Trophoblast cell (in vitro differentiated cells and primary cell): ENCODE measurements around the gene RIOK2.
"Not testable (repeated sequence)": the region's sequence is repeated elsewhere in the genome, so short reads cannot be mapped to it uniquely, and the experiment has no call there.

Source experiments
- DNase-seq, 2 donors: peaks; one replicate each; pipeline ENCODE4 v3.0.0-alpha.2; 2016
- H2AFZ ChIP-seq: 2 replicates; pipeline ENCODE4 v1.6.1; 2013; ENCODE audit warnings: low read length, moderate library complexity, mild to moderate bottlenecking; ENCODE audit not compliant: insufficient read depth, poor library complexity
- H2AK5ac ChIP-seq: 2 replicates; pipeline ENCODE4 v1.6.1; 2013; ENCODE audit warnings: mild to moderate bottlenecking, low read length
- H2BK120ac ChIP-seq: 2 replicates; pipeline ENCODE4 v1.6.1; 2013; ENCODE audit warnings: low read length, mild to moderate bottlenecking, moderate library complexity; ENCODE audit not compliant: insufficient read depth, poor library complexity
- H2BK12ac ChIP-seq: 2 replicates; pipeline ENCODE4 v1.6.1; 2013; ENCODE audit warnings: mild to moderate bottlenecking, low read length, moderate library complexity
- H2BK5ac ChIP-seq: 2 replicates; pipeline ENCODE4 v1.6.1; 2013; ENCODE audit warnings: low read length, low read depth, moderate library complexity, mild to moderate bottlenecking; ENCODE audit not compliant: poor library complexity
- H3K14ac ChIP-seq: 2 replicates; pipeline ENCODE4 v1.6.1; 2013; ENCODE audit warnings: mild to moderate bottlenecking, low read length
- H3K18ac ChIP-seq: 2 replicates; pipeline ENCODE4 v1.6.1; 2013; ENCODE audit warnings: mild to moderate bottlenecking, low read length
- H3K23ac ChIP-seq: 2 replicates; pipeline ENCODE4 v1.6.1; 2013; ENCODE audit warnings: low read length
- H3K27ac ChIP-seq: 2 replicates; pipeline ENCODE4 v1.5.1; 2013; ENCODE audit warnings: low read depth, mild to moderate bottlenecking, inconsistent platforms, low read length, moderate library complexity
- H3K27me3 ChIP-seq: 2 replicates; pipeline ENCODE4 v1.6.1; 2013; ENCODE audit warnings: inconsistent platforms, mild to moderate bottlenecking, low read length, moderate library complexity; ENCODE audit not compliant: insufficient read depth
- H3K36me3 ChIP-seq, 2 experiments: 1 replicate in 1 of 2; 2 replicates in 1 of 2; pipeline ENCODE4 v1.6.1; 2013; ENCODE audit warnings: low read length in 2 of 2, mild to moderate bottlenecking in 2 of 2, moderate library complexity in 1 of 2; ENCODE audit not compliant: insufficient read depth in 2 of 2, control insufficient read depth in 1 of 2
- H3K4ac ChIP-seq: 2 replicates; pipeline ENCODE4 v1.6.1; 2013; ENCODE audit warnings: low read depth, mild to moderate bottlenecking, low read length, moderate library complexity
- H3K4me1 ChIP-seq, 2 experiments: 1 replicate in 1 of 2; 2 replicates in 1 of 2; pipeline ENCODE4 v1.6.1; 2013; ENCODE audit warnings: low read length in 2 of 2, mild to moderate bottlenecking in 2 of 2, moderate library complexity in 1 of 2; ENCODE audit not compliant: insufficient read depth in 2 of 2, control insufficient read depth in 1 of 2
- H3K4me2 ChIP-seq: 2 replicates; pipeline ENCODE4 v1.6.1; 2013; ENCODE audit warnings: inconsistent platforms, mild to moderate bottlenecking, low read length, moderate library complexity
- H3K4me3 ChIP-seq: 2 replicates; pipeline ENCODE4 v1.5.1; 2013; ENCODE audit warnings: mild to moderate bottlenecking, low read depth, low read length, inconsistent platforms
- H3K79me1 ChIP-seq: one replicate; pipeline ENCODE4 v1.6.1; 2013; ENCODE audit warnings: low read length
- H3K79me2 ChIP-seq: 2 replicates; pipeline ENCODE4 v1.6.1; 2013; ENCODE audit warnings: low read length, mild to moderate bottlenecking; ENCODE audit not compliant: control insufficient read depth, insufficient read depth, poor library complexity
- H3K9ac ChIP-seq: 2 replicates; pipeline ENCODE4 v1.6.1; 2013; ENCODE audit warnings: mild to moderate bottlenecking, low read length
- H3K9me3 ChIP-seq: 2 replicates; pipeline ENCODE4 v1.6.1; 2013; ENCODE audit warnings: low read depth, mild to moderate bottlenecking, control low read depth, inconsistent platforms, low read length; ENCODE audit not compliant: insufficient read depth
- H4K12ac ChIP-seq: 2 replicates; pipeline ENCODE4 v1.6.1; 2013; ENCODE audit warnings: low read depth, mild to moderate bottlenecking, low read length, moderate library complexity
- H4K8ac ChIP-seq: 2 replicates; pipeline ENCODE4 v1.6.1; 2013; ENCODE audit warnings: low read depth, mild to moderate bottlenecking, low read length, moderate library complexity
- H4K91ac ChIP-seq: one replicate; pipeline ENCODE4 v1.6.1; 2013; ENCODE audit warnings: low read depth, mild to moderate bottlenecking, low read length, moderate library complexity
- WGBS: extraction: QIAGEN DNeasy Blood & Tissue Kit; methylation state at CpG from one replicate; pipeline ENCODE4 v1.1.7; 2013; ENCODE audit warnings: missing lambda C conversion rate; ENCODE audit not compliant: insufficient read length, insufficient coverage; ENCODE audit errors: extremely low coverage; 5-methylcytosine and 5-hydroxymethylcytosine counted together

The RIOK2 gene

GRCh38 chr5:97140250-97140649 lies 42.8 kb downstream of the RIOK2 start:
- not testable (repeated sequence) for H3K23ac ChIP-seq, H2BK5ac ChIP-seq, H3K27me3 ChIP-seq, H3K4me2 ChIP-seq, H3K9ac ChIP-seq, H3K4ac ChIP-seq, H4K12ac ChIP-seq, H2BK12ac ChIP-seq, H3K27ac ChIP-seq, H4K91ac ChIP-seq, H3K4me1 ChIP-seq, DNase-seq, H2AFZ ChIP-seq, H3K4me3 ChIP-seq, H3K36me3 ChIP-seq, H2AK5ac ChIP-seq, H3K18ac ChIP-seq, H3K9me3 ChIP-seq, H3K79me1 ChIP-seq, H2BK120ac ChIP-seq, H4K8ac ChIP-seq, H3K14ac ChIP-seq, H3K79me2 ChIP-seq
- WGBS, result no CpG with 5 or more reads among the region's 1 CpG

DNA sequence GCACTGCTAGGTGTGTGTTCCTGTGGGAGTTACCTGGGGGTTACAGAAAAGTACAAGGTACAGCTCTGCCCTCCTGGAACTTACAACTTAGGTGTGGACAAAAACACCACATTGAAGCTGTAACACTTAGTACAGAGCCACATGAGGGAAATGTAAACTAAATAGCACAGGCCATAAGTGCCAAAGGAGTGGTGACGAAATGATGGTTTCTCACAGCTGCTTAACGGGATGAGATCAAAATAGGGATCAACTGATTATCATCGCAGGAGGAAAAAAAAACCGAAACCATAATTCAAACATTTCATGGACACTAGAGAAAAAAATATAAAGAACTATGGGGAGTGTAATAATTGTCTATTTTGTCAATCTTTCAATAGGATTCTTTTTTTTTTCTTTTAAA lies 46.6 kb downstream of the RIOK2 start:
- Histone ChIP-seq H4K91ac (no peak overlapping the region), H2AK5ac (no peak overlapping the region), H3K4ac (no peak overlapping the region), H2BK12ac (peak overlapping the region; percentile 58), H3K4me2 (no peak overlapping the region), H3K9me3 (no peaks in the 10 kb centered on the region), H4K12ac (no peak overlapping the region), H3K4me1 (peaks cover 8 to 14% of the 10 kb centered on the region in 2 experiments), H3K79me1 (peaks cover 13% of the 10 kb centered on the region), H2BK5ac (no peak overlapping the region), H3K9ac (no peak overlapping the region), H3K4me3 (no peak overlapping the region), H3K18ac (no peak overlapping the region), H3K36me3 (peaks cover 0 to 3% of the 10 kb centered on the region in 2 experiments), H2BK120ac (peak overlapping the region; percentile 43), H3K14ac (no peak overlapping the region), H3K27me3 (no peaks in the 10 kb centered on the region), H4K8ac (no peak overlapping the region), H3K23ac (no peak overlapping the region), H3K79me2 (peaks cover 2% of the 10 kb centered on the region), H2AFZ (no peak overlapping the region), H3K27ac (no peak overlapping the region)
- no CpG with 5 or more reads among the region's 4 CpGs for WGBS
- DNase-seq, result no peak

- H3K9ac ChIP-seq, result no peak overlapping the region
- no peak for DNase-seq
- no peak overlapping the region for H2AFZ ChIP-seq
- H3K18ac ChIP-seq, result no peak overlapping the region
- H2BK12ac ChIP-seq, result peak overlapping the region; percentile 69
- H3K23ac ChIP-seq, result no peak overlapping the region
- H3K27me3 ChIP-seq, result no peaks in the 10 kb centered on the region
- H3K27ac ChIP-seq, result no peak overlapping the region
- peaks cover 14 to 20% of the 10 kb centered on the region in 2 experiments for H3K4me1 ChIP-seq
- H4K91ac ChIP-seq, result no peak overlapping the region
- WGBS, result no CpG with 5 or more reads among the region's 4 CpGs
- H3K79me1 ChIP-seq, result peaks cover 18% of the 10 kb centered on the region
- H2AK5ac ChIP-seq, result no peak overlapping the region
- no peak overlapping the region for H3K4me2 ChIP-seq
- no peak overlapping the region for H3K4me3 ChIP-seq
- no peak overlapping the region for H4K12ac ChIP-seq
- no peaks in the 10 kb centered on the region for H3K9me3 ChIP-seq
- no peak overlapping the region for H3K14ac ChIP-seq
- no peak overlapping the region for H4K8ac ChIP-seq
- H2BK5ac ChIP-seq, result no peak overlapping the region
- peaks cover 0 to 3% of the 10 kb centered on the region in 2 experiments for H3K36me3 ChIP-seq
- H3K79me2 ChIP-seq, result peaks cover 2% of the 10 kb centered on the region
- H2BK120ac ChIP-seq, result no peak overlapping the region
- H3K4ac ChIP-seq, result no peak overlapping the region
These were observed 47.2 kb downstream of the RIOK2 start for GRCh38 chr5:97135868-97136267.

DNA sequence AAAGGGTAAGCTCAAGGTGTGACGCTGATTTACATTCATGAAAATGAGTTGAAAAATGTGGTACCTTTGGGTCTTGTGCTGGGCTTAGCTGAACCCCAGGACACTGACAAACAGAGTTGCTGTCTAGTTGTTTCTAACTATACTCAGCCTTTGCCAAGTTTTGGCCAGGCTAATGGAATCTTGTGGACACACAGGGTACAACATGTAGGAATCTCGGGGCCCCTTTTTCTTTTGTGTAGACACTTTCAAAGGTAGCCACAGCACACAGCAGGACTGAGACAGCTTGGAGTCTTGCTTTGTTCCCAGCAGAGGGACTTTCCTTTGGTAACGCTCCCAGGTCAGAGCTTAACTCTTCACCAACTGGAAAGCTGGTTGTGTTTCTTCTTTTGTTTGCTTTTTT lies 48.4 kb downstream of the RIOK2 start:
- Histone ChIP-seq H3K4ac (no peak overlapping the region), H3K18ac (no peak overlapping the region), H3K27ac (no peak overlapping the region), H2BK5ac (peak overlapping the region; percentile 54), H4K8ac (no peak overlapping the region), H3K79me2 (peaks cover 2% of the 10 kb centered on the region), H3K27me3 (no peaks in the 10 kb centered on the region), H2AK5ac (no peak overlapping the region), H4K12ac (no peak overlapping the region), H3K4me2 (no peak overlapping the region), H3K79me1 (peaks cover 22% of the 10 kb centered on the region), H3K4me1 (peaks cover 14 to 20% of the 10 kb centered on the region in 2 experiments), H2BK12ac (peak overlapping the region; percentile 27), H3K9me3 (no peaks in the 10 kb centered on the region), H2AFZ (peak overlapping the region; percentile 67), H3K23ac (no peak overlapping the region), H3K9ac (no peak overlapping the region), H3K36me3 (peaks cover 0 to 3% of the 10 kb centered on the region in 2 experiments), H3K4me3 (no peak overlapping the region), H2BK120ac (peak overlapping the region; percentile 13), H4K91ac (peak overlapping the region; percentile 77), H3K14ac (peak overlapping the region; percentile 12)
- no peak for DNase-seq
- WGBS, result no CpG with 5 or more reads among the region's 3 CpGs
